HG03558 (cell line): ENCODE data around the gene ASIC2.

Experiments
- ATAC-seq: cut with Tn5 transposase; IDR thresholded peaks from one replicate; pipeline ENCODE4 v1.9.1; 2021; ENCODE audit warnings: moderate number of reproducible peaks; ENCODE audit not compliant: unreplicated experiment; ENCODE audit errors: extremely low read depth

ASIC2 gene

GRCh38 chr17:33209671-33210070 lies 83.4 kb downstream of the ASIC2 start:
- ATAC-seq, result no peak

GRCh38 chr17:33207231-33207630 lies 85.9 kb downstream of the ASIC2 start:
- ATAC-seq, result no peak

- no peak for ATAC-seq
Measured at GRCh38 chr17:33205552-33205951, 87.5 kb downstream of the ASIC2 start.

- ATAC-seq, result no peak
Measured at GRCh38 chr17:33204701-33205100, 88.4 kb downstream of the ASIC2 start.

- ATAC-seq, result no peak
Measured at GRCh38 chr17:33204156-33204555, 88.9 kb downstream of the ASIC2 start.

GRCh38 chr17:33202796-33203495 lies 90.1 kb downstream of the ASIC2 start:
- ATAC-seq, result no peak

GRCh38 chr17:33202021-33202420 lies 91.1 kb downstream of the ASIC2 start:
- no peak for ATAC-seq

- no peak for ATAC-seq
Measured at GRCh38 chr17:33201283-33201682, 91.8 kb downstream of the ASIC2 start.

- ATAC-seq, result no peak
Measured at GRCh38 chr17:33200587-33200986, 92.5 kb downstream of the ASIC2 start.

GRCh38 chr17:33199571-33200510 lies 93.3 kb downstream of the ASIC2 start:
- ATAC-seq, result no peak

- ATAC-seq, result no peak
Measured at GRCh38 chr17:33198954-33199353, 94.1 kb downstream of the ASIC2 start.

GRCh38 chr17:33197342-33197741 lies 95.8 kb downstream of the ASIC2 start:
- no peak for ATAC-seq

- no peak for ATAC-seq
Measured at GRCh38 chr17:33196883-33197282, 96.2 kb downstream of the ASIC2 start.

- ATAC-seq, result no peak
Measured at GRCh38 chr17:33192951-33193911, 99.9 kb downstream of the ASIC2 start.

- no peak for ATAC-seq
Measured at GRCh38 chr17:33183487-33184026, 109.5 kb downstream of the ASIC2 start.

- ATAC-seq, result no peak
Measured at GRCh38 chr17:33179151-33179550, 113.9 kb downstream of the ASIC2 start.

GRCh38 chr17:33178681-33179080 lies 114.4 kb downstream of the ASIC2 start:
- ATAC-seq, result no peak

GRCh38 chr17:33175562-33175961 lies 117.5 kb downstream of the ASIC2 start:
- ATAC-seq, result no peak

GRCh38 chr17:33171931-33172330 lies 121.2 kb downstream of the ASIC2 start:
- no peak for ATAC-seq
